SK-N-MC (cell line): ENCODE data around the gene TFF2.

Source experiments
- EZH2 ChIP-seq: fragments of 200-600 bp; sonication (generic); IDR thresholded peaks from one replicate; pipeline ENCODE4 v1.6.1; 2017; ENCODE audit warnings: antibody characterized with exemption
- FOXP2 ChIP-seq: optimal IDR thresholded peaks from 2 replicates; pipeline ENCODE3; 2011; ENCODE audit warnings: mild to moderate bottlenecking, moderate library complexity; ENCODE audit not compliant: insufficient read depth; ENCODE audit errors: extremely low read length, control extremely low read depth
- POLR2AphosphoS5 ChIP-seq: IDR thresholded peaks from 2 replicates; pipeline ENCODE4 v1.6.1; 2012; ENCODE audit warnings: mild to moderate bottlenecking, low read depth, low read length, borderline replicate concordance

DNA sequence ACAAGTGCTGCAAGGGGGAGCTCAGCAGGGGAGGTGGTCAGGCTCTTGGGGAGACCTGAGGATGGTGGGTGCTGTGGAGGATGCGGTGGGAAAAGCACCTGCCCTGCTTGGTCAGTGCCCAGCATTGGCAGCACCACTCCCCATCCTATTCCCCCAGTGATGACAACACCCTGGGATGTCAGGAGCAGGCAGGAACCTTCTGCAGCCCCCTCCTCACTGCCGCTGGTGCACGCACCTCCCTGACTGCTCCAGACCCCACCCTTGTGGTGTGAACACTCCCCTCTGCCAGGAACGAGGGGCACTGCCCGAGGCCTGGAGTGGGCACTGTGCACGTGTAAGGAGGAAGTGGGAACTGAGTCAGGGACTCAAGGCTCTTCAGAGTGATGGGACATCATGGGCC, 32.5 kb upstream of the TFF2 start:
- TF ChIP-seq POLR2AphosphoS5, result no peak
- TF ChIP-seq EZH2, result no peak
- TF ChIP-seq FOXP2, result no peak
